Osteoblast (primary cell): ENCODE results near the gene HSP90AA1. TPM values are rescaled to one million over a fixed set of nuclear protein-coding genes. Genes with fewer than 3 reads are reported as not detected.
A peak's percentile ranks its signal among the peaks of the same experiment; 100 is the strongest.

Source experiments
- DNase-seq: peaks from one replicate; pipeline ENCODE4 v3.0.0; 2011; ENCODE audit warnings: low spot score, mixed read lengths; ENCODE audit not compliant: insufficient read length; ENCODE audit errors: missing footprints
- H2AFZ ChIP-seq: 2 replicates; pipeline ENCODE4 v1.6.0; 2011; ENCODE audit warnings: mild to moderate bottlenecking, low read length
- H3K27ac ChIP-seq: 2 replicates; pipeline ENCODE4 v1.5.1; 2011; ENCODE audit warnings: mild to moderate bottlenecking, low read depth, low read length, moderate library complexity
- H3K27me3 ChIP-seq: 2 replicates; pipeline ENCODE4 v1.6.0; 2012; ENCODE audit warnings: mild to moderate bottlenecking, control low read depth, inconsistent platforms, low read length, moderate library complexity; ENCODE audit not compliant: insufficient read depth
- H3K36me3 ChIP-seq: 2 replicates; pipeline ENCODE4 v1.5.1; 2011; ENCODE audit warnings: mild to moderate bottlenecking, low read length, control low read depth, moderate library complexity; ENCODE audit not compliant: insufficient read depth
- H3K4me1 ChIP-seq: 2 replicates; pipeline ENCODE4 v1.5.1; 2011; ENCODE audit warnings: mild to moderate bottlenecking, low read length, control low read depth, moderate library complexity; ENCODE audit not compliant: insufficient read depth
- H3K4me2 ChIP-seq: 2 replicates; pipeline ENCODE4 v1.6.0; 2011; ENCODE audit warnings: mild to moderate bottlenecking, low read length; ENCODE audit not compliant: insufficient read depth
- H3K4me3 ChIP-seq: fragments of 200-600 bp; sonication (generic); 3 replicates; pipeline ENCODE4 v1.5.1; 2012; ENCODE audit warnings: mild to moderate bottlenecking, low read length, inconsistent platforms; ENCODE audit not compliant: insufficient read depth
- H3K79me2 ChIP-seq: 2 replicates; pipeline ENCODE4 v1.6.0; 2012; ENCODE audit warnings: mild to moderate bottlenecking, low read length, control low read depth, inconsistent platforms; ENCODE audit not compliant: insufficient read depth
- H3K9me3 ChIP-seq: 2 replicates; pipeline ENCODE4 v1.5.1; 2011; ENCODE audit warnings: low read depth, low read length, control low read depth
- H4K20me1 ChIP-seq: 2 replicates; pipeline ENCODE4 v1.6.0; 2012; ENCODE audit warnings: mild to moderate bottlenecking, low read length, control low read depth; ENCODE audit not compliant: insufficient read depth
- CTCF ChIP-seq: IDR thresholded peaks from 2 replicates; pipeline ENCODE4 v1.5.1; 2011; ENCODE audit warnings: mild to moderate bottlenecking, low read depth, low read length, moderate library complexity; ENCODE audit errors: extremely low read depth
- total RNA-seq: library from RNA; depleted of rRNA; stranded (reverse); fragments of >200 nt; gene quantifications from 2 replicates; pipeline ENCODE4 v1.2.3, GENCODE V29; 2012

Gene HSP90AA1
- total RNA-seq, 1 donor, result 193 TPM

- TF ChIP-seq CTCF, result no peak
- no peaks in the 10 kb centered on the region for H3K27me3 ChIP-seq
- H3K4me3 ChIP-seq, result no peak overlapping the region
- H3K9me3 ChIP-seq, result no peaks in the 10 kb centered on the region
- H3K4me1 ChIP-seq, result peaks cover 3% of the 10 kb centered on the region
- peak; percentile 68 for DNase-seq
- no peak overlapping the region for H2AFZ ChIP-seq
- H3K27ac ChIP-seq, result no peak overlapping the region
- H3K4me2 ChIP-seq, result no peak overlapping the region
- H4K20me1 ChIP-seq, result no peaks in the 10 kb centered on the region
- no peaks in the 10 kb centered on the region for H3K79me2 ChIP-seq
- peaks cover 3% of the 10 kb centered on the region for H3K36me3 ChIP-seq
Measured at GRCh38 chr14:102057480-102058114, 29.2 kb downstream of the HSP90AA1 start.

- Histone ChIP-seq H3K9me3 (no peaks in the 10 kb centered on the region), H4K20me1 (peaks cover 2% of the 10 kb centered on the region), H3K36me3 (peaks cover 11% of the 10 kb centered on the region), H3K4me1 (peaks cover 3% of the 10 kb centered on the region), H3K79me2 (no peaks in the 10 kb centered on the region), H3K4me3 (no peak overlapping the region), H3K27me3 (no peaks in the 10 kb centered on the region), H2AFZ (no peak overlapping the region), H3K27ac (no peak overlapping the region), H3K4me2 (no peak overlapping the region)
- DNase-seq, result peak; percentile 42
- TF ChIP-seq CTCF, result no peak
Measured at GRCh38 chr14:102056694-102057442, 30.0 kb downstream of the HSP90AA1 start.

GRCh38 chr14:102055181-102055901, 31.5 kb downstream of the HSP90AA1 start:
- peak; percentile 95 for DNase-seq
- H3K79me2 ChIP-seq, result no peaks in the 10 kb centered on the region
- no peak for TF ChIP-seq CTCF
- peaks cover 5% of the 10 kb centered on the region for H4K20me1 ChIP-seq
- H3K36me3 ChIP-seq, result peaks cover 21% of the 10 kb centered on the region
- no peak overlapping the region for H3K4me3 ChIP-seq
- no peaks in the 10 kb centered on the region for H3K9me3 ChIP-seq
- no peak overlapping the region for H3K4me2 ChIP-seq
- no peak overlapping the region for H2AFZ ChIP-seq
- no peaks in the 10 kb centered on the region for H3K27me3 ChIP-seq
- peaks cover 6% of the 10 kb centered on the region for H3K4me1 ChIP-seq
- H3K27ac ChIP-seq, result no peak overlapping the region

- Histone ChIP-seq H2AFZ (no peak overlapping the region), H3K27me3 (no peaks in the 10 kb centered on the region), H3K4me2 (no peak overlapping the region), H3K4me3 (no peak overlapping the region), H3K4me1 (peaks cover 11% of the 10 kb centered on the region), H3K9me3 (no peaks in the 10 kb centered on the region), H3K27ac (no peak overlapping the region), H3K36me3 (peaks cover 49% of the 10 kb centered on the region), H4K20me1 (peaks cover 11% of the 10 kb centered on the region), H3K79me2 (peaks cover 4% of the 10 kb centered on the region)
- no peak for TF ChIP-seq CTCF
- DNase-seq, result peak; percentile 46
Measured at GRCh38 chr14:102052522-102052921, 34.3 kb downstream of the HSP90AA1 start.
